Central memory CD8-positive, alpha-beta T cell (primary cell): ENCODE results near the gene KRTAP16-1.
A peak's percentile ranks its signal among the peaks of the same experiment; 100 is the strongest.
"Not testable (repeated sequence)": the region's sequence is repeated elsewhere in the genome, so short reads cannot be mapped to it uniquely, and the experiment has no call there.

Experiments
- ATAC-seq: fragments of 150-1000 bp; cut with Tn5 transposase; replicated peaks from 2 replicates; pipeline ENCODE4 v1.10.0; 2022; ENCODE audit warnings: mild to moderate bottlenecking, moderate FRiP score, moderate number of reproducible peaks; ENCODE audit not compliant: poor library complexity, severe bottlenecking; ENCODE audit errors: extremely low read depth
- DNase-seq, 2 donors: peaks; one replicate each; pipeline ENCODE4 v3.0.0; 2021; ENCODE audit warnings: low spot score in 2 of 2
- H3K27ac Mint-ChIP-seq: one replicate; pipeline ENCODE4 v1.8.0; 2022; ENCODE audit warnings: low read depth, mild to moderate bottlenecking, moderate library complexity, mixed read lengths
- H3K27me3 Mint-ChIP-seq: one replicate; pipeline ENCODE4 v1.8.0; 2022; ENCODE audit warnings: mixed read lengths
- H3K36me3 Mint-ChIP-seq: one replicate; pipeline ENCODE4 v1.8.0; 2022; ENCODE audit warnings: mild to moderate bottlenecking, moderate library complexity, mixed read lengths; ENCODE audit not compliant: insufficient read depth
- H3K4me1 Mint-ChIP-seq: one replicate; pipeline ENCODE4 v1.8.0; 2022; ENCODE audit warnings: mixed read lengths
- H3K4me3 Mint-ChIP-seq: one replicate; pipeline ENCODE4 v1.8.0; 2022; ENCODE audit warnings: mild to moderate bottlenecking, moderate library complexity, mixed read lengths
- H3K9me3 Mint-ChIP-seq: one replicate; pipeline ENCODE4 v1.8.0; 2022; ENCODE audit warnings: mixed read lengths

The KRTAP16-1 gene

GRCh38 chr17:41308918-41309359 lies at the start of gene KRTAP16-1:
Gene KRTAP16-1 (minus strand): TSS chr17:41309309. CDS start chr17:41309253, 56 bp downstream.
- ATAC-seq (peak; percentile 42), DNase-seq (peak in 1 of 2 donors; percentile 66)
- peak within 1 kb of the TSS; percentile 68 for H3K4me3 Mint-ChIP-seq
- H3K9me3 Mint-ChIP-seq, result no peaks in the 10 kb centered on the region
- peaks cover 50% of the 10 kb centered on the region for H3K4me1 Mint-ChIP-seq
- H3K27ac Mint-ChIP-seq, result peak within 1 kb of the TSS; percentile 98
- H3K36me3 Mint-ChIP-seq, result peaks cover 19% of the 10 kb centered on the region
- H3K27me3 Mint-ChIP-seq, result no peaks in the 10 kb centered on the region

DNA sequence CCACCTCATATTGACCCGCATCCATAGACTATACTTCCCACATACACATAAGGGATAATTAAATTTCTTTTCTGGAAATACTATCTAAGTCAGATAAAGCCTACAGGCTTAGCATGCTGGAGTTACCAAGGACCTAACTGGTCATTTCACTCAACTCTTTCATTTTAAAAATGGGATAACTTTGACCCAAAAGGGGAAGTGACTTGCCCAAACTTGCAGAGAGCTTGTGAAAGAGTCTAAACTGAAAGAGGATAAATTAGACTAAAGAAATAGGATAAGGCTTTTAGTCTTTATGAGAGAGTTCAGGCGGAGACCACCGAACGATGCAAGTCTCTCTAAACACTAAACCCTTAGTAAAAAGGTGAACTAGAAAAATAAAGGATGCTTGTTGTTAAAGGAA lies 45.4 kb upstream of the KRTAP16-1 start:
- H3K4me3 Mint-ChIP-seq, result no peak overlapping the region
- no peak overlapping the region for H3K27ac Mint-ChIP-seq
- no peak for ATAC-seq
- H3K27me3 Mint-ChIP-seq, result peaks cover 13% of the 10 kb centered on the region
- peaks cover 12% of the 10 kb centered on the region for H3K4me1 Mint-ChIP-seq
- DNase-seq, result no peak
- H3K9me3 Mint-ChIP-seq, result peaks cover 9% of the 10 kb centered on the region
- H3K36me3 Mint-ChIP-seq, result peaks cover 3% of the 10 kb centered on the region

GRCh38 chr17:41352597-41353366 lies 43.7 kb upstream of the KRTAP16-1 start:
- Mint-ChIP-seq H3K27me3 (peaks cover 13% of the 10 kb centered on the region), H3K27ac (peak overlapping the region; percentile 2), H3K4me1 (peaks cover 18% of the 10 kb centered on the region), H3K9me3 (peaks cover 9% of the 10 kb centered on the region), H3K4me3 (no peak overlapping the region), H3K36me3 (peaks cover 3% of the 10 kb centered on the region)
- DNase-seq, result no peak
- ATAC-seq, result no peak

DNA sequence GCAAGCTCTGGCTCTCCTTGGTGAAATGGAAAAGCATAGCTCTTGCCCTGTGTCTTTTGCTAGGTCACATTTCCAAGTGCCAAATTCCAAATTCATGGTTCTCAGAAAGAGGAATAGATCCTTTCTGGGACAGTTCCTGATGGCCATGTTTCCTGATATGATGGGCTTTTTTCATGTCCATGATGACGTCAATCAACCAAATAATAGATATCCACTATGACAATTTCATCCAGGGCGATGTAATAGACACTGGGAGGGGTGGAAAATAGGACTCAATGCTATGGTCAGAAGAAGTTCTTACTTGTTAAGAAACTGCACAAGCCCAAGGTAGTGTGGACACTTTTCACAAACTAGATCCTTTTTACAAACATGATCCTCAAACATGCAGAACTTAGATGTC lies 42.1 kb upstream of the KRTAP16-1 start:
- peaks cover 9% of the 10 kb centered on the region for H3K9me3 Mint-ChIP-seq
- no peak overlapping the region for H3K4me3 Mint-ChIP-seq

DNA sequence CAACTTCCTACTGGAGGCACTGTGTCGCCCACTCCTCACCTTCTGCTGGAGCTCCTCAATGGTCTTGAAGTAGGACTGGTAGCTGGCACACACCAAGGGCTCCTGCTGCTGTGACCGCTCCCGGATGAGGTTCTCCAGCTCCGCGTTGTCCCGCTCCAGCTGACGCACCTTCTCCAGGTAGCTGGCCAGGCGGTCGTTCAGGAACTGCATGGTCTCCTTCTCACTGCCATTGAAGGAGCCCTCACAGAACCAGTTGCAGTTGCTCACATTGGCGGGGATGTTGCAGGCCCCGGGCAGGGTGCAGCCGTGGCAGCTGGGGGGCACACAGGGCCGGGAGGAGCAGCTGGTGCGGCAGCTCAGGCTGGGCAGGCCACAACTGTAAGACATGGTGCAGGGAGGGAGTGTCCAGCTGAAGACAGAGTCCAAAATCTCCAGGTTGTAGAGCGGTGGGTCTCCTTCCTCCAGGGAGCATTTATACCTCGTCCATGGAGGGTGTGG lies 41.3 kb upstream of the KRTAP16-1 start, which contains the start of gene KRT33A:
TSS of gene KRT33A (minus strand) at position 448 of the 498 bp plus-strand sequence. CDS start at position 387, 61 bp downstream.
- not testable (repeated sequence) for H3K36me3 Mint-ChIP-seq, H3K9me3 Mint-ChIP-seq, DNase-seq, H3K27ac Mint-ChIP-seq, ATAC-seq, H3K4me3 Mint-ChIP-seq
- Mint-ChIP-seq H3K27me3 (peaks cover 13% of the 10 kb centered on the region), H3K4me1 (peaks cover 20% of the 10 kb centered on the region)

More for the DNA sequence above, 42.1 kb upstream of the KRTAP16-1 start:
- Mint-ChIP-seq H3K4me1 (peaks cover 20% of the 10 kb centered on the region), H3K27me3 (peaks cover 13% of the 10 kb centered on the region), H3K27ac (no peak overlapping the region), H3K36me3 (peaks cover 3% of the 10 kb centered on the region)
- ATAC-seq (no peak), DNase-seq (no peak)

- H3K9me3 Mint-ChIP-seq, result peaks cover 13% of the 10 kb centered on the region
- no peak overlapping the region for H3K27ac Mint-ChIP-seq
- ATAC-seq (no peak), DNase-seq (no peak)
- H3K4me1 Mint-ChIP-seq, result peaks cover 24% of the 10 kb centered on the region
- H3K4me3 Mint-ChIP-seq, result no peak overlapping the region
- peaks cover 11% of the 10 kb centered on the region for H3K27me3 Mint-ChIP-seq
- H3K36me3 Mint-ChIP-seq, result peaks cover 4% of the 10 kb centered on the region
These were observed 39.0 kb upstream of the KRTAP16-1 start for GRCh38 chr17:41347869-41348760.

- H3K4me1 Mint-ChIP-seq, result peaks cover 28% of the 10 kb centered on the region
- not testable (repeated sequence) for DNase-seq, ATAC-seq, H3K27ac Mint-ChIP-seq, H3K27me3 Mint-ChIP-seq, H3K4me3 Mint-ChIP-seq, H3K9me3 Mint-ChIP-seq
- H3K36me3 Mint-ChIP-seq, result peaks cover 12% of the 10 kb centered on the region
These were observed 37.3 kb upstream of the KRTAP16-1 start for GRCh38 chr17:41346421-41346820.

DNA sequence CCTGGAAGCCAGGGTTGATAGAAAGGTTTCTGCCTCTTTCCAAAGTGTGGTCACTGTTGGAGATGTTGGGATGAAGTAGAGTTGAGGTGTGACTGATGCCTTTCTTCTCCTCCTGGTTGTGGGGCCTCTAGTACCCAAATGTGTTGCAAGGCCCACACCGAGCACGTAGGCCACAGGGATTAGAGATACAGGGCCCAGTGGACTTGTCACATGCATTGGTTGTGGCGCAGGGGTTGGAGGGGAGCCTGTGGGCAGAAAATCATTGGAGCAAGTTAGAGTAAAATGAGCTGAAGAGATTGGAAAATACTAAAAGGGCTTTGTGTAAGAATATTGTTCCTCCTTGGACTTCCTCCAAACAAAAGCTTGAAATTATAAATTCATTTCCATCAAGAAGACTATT lies 36.9 kb upstream of the KRTAP16-1 start:
- Mint-ChIP-seq H3K36me3 (peaks cover 13% of the 10 kb centered on the region), H3K4me3 (no peak overlapping the region), H3K27me3 (no peaks in the 10 kb centered on the region), H3K27ac (no peak overlapping the region), H3K4me1 (peaks cover 31% of the 10 kb centered on the region), H3K9me3 (peaks cover 6% of the 10 kb centered on the region)
- ATAC-seq (no peak), DNase-seq (no peak)

DNA sequence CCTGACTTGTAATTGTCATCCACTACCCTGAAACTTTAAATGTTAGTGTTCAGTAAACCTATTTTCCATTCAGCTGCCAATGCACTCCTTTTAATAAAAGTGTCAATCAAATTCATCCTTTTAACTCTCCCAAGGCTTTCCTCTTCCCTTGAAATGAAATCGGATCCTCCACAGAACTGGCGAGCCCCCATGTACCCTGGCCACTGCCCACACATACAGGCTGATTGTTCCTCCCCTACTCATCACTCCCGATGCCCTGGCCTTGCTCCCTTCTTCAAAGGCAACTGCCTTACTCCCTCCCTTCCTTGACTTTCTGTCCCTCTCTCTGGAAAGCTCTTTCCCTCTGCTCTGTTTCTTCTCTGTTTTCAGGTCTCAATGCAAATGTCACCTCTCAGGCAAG lies 33.9 kb upstream of the KRTAP16-1 start:
- peak overlapping the region; percentile 31 for H3K4me3 Mint-ChIP-seq
- H3K9me3 Mint-ChIP-seq, result peaks cover 6% of the 10 kb centered on the region
- peaks cover 55% of the 10 kb centered on the region for H3K4me1 Mint-ChIP-seq
- DNase-seq (no peak), ATAC-seq (no peak)
- peaks cover 20% of the 10 kb centered on the region for H3K36me3 Mint-ChIP-seq
- peak overlapping the region; percentile 69 for H3K27ac Mint-ChIP-seq
- no peaks in the 10 kb centered on the region for H3K27me3 Mint-ChIP-seq

DNA sequence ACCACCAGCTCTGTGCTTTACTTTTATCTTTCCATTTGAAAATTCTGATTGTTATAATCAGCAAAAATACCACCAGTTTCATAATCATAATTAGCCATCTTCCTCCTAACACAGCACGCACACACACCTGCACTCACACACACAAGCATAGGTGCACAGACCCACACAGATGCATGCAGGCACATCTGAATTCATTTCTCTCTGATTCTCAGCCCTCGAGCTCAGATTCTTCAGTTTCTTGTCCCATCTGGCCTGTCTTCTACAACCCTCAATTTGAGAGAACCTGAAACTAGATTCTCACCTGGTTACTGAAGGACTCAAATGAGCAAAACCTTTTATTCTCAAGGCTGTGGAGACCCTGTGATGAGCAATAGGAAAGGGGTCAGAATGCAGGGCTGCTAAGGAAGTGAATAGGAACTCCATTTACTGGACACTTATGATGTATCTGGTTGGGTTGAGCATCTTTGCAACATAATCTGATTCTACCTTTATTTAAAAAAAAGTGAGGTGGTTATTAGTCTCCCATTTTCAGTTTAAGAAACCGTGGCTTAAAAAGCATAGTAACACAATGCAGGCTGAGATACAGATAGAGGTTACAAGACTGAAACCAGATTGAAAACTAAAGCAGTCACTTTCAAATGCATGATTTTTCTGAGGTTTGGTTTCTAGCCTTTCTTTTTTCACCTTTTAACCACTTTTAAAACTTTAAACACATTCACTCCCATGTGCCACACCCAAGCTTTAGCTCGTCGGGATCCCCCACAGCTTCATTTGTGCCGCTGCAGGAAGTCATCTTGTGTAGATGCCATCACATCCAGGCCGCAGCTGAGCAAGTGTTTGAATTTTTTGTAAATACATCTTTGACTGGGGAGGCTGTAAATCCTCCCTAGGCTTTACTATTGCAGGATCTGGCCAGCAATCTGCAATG lies 32.1 kb upstream of the KRTAP16-1 start:
- Mint-ChIP-seq H3K9me3 (peaks cover 6% of the 10 kb centered on the region), H3K27me3 (no peaks in the 10 kb centered on the region), H3K4me3 (peak overlapping the region; percentile 67), H3K36me3 (peaks cover 20% of the 10 kb centered on the region), H3K27ac (peak overlapping the region; percentile 98), H3K4me1 (peaks cover 53% of the 10 kb centered on the region)
- peak; percentile 39 to 76 for DNase-seq
- ATAC-seq, result peak; percentile 55

GRCh38 chr17:41340494-41340893 lies 31.4 kb upstream of the KRTAP16-1 start:
- Mint-ChIP-seq H3K4me3 (peak overlapping the region; percentile 67), H3K27me3 (no peaks in the 10 kb centered on the region), H3K27ac (peak overlapping the region; percentile 98), H3K36me3 (peaks cover 20% of the 10 kb centered on the region), H3K9me3 (peaks cover 6% of the 10 kb centered on the region), H3K4me1 (peaks cover 60% of the 10 kb centered on the region)
- DNase-seq, result no peak
- ATAC-seq, result no peak
